ENCODE results near the gene KCNJ11. TPM values are rescaled to one million over a fixed set of nuclear protein-coding genes. Genes with fewer than 3 reads are reported as not detected.
A peak's percentile ranks its signal among the peaks of the same experiment; 100 is the strongest.

The KCNJ11 gene
- total RNA-seq, 4 donors from 2014 or later, result 1.7 to 5.1 (median 2.4) TPM

DNA sequence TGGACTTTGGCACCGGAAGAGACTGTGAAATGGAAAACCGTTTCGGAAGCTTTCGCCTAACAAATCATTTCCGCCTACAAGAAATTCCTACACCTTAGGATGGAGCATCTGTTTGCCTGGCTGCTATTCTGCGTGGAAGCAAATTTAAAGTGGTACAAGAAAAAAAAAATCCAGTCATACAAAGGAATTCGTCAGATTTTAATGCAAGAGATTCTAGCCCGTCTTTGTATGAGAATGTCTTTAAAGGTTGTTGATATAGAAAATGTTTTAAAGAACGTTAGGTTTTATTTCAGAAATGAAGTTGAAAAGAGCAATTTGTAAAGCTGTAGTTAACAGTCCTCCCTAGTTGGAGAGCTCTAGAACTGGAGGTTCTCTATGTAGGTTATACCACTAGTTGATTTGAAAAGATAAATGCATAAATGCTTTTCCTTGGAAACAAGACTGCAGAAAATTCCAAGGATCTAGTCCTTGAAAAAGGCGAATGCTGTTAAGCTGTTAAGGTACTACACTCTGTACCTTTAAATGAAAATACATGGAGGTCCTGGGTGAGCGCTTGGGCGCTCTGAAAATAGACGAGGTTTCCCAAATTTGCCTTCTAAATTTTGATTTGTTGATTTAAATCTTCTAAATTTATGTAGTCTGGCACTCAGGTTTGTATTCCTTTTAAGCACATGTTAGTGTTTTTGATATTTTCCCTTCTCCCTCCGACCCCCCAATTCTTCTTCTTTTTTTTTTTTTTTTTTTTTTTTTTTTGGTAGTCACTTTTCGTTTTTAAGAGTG lies 34.4 kb downstream of the KCNJ11 start:
- Histone ChIP-seq H3K4me3 (peak overlapping the region; percentile 72), H3K9me3 (no peaks in the 10 kb centered on the region), H3K4me1 (peaks cover 24% of the 10 kb centered on the region), H3K36me3 (no peaks in the 10 kb centered on the region), H3K27ac (peak overlapping the region; percentile 68), H3K27me3 (no peaks in the 10 kb centered on the region)
- 10% methylated on average over 15 of the region's 15 CpGs for WGBS
- no peak for TF ChIP-seq EP300 (IDR thresholded peaks at IDR 0.05)
- no peak for TF ChIP-seq POLR2A (IDR thresholded peaks at IDR 0.05)
- no peak for TF ChIP-seq CTCF (IDR thresholded peaks at IDR 0.05)
- TF ChIP-seq POLR2AphosphoS5 (IDR thresholded peaks at IDR 0.05), result no peak
- DNase-seq (ENCODE audit: low spot score in 2 of 2), result no peak

DNA sequence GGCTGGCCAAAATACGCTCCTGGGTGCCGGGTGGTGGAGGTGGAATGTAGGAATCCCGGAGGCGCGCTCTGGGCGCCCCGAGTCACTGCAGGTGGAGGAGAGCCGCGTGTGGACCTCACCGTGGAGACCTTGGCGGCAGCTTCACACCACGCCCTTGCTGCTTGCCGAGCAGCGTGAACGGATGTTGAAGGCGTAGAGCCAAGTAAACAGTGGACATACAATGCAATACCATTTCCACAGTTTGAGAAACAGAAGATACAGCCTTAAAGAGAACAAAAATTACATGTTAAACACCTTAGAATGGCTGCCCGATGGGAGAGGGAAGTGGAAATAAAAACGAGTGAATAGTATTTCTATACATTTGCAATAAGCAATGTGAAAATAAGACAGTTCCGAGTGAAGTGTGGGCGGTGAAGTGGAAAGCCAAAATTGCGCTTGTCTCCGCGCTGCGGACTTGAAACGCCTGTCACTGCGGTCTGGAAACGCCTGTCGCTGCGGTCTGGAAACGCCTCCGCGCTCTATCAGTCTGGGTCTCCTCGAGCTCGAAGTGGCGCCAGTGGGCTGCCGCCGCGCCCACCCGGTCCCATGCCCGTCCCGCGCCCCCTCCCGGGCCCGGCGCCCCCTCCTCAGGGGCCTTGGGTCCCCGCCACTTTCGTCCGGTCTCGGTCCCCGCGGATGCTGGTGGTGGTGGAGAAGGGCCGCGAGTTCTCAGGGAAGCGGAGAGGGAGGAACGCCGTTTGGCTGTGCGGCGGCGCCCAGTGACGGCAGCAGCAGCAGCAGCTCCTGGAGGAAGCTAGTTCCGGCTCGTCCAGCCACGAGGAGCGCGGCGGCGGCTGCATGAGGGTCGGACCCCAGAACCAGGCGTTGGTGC lies 35.3 kb downstream of the KCNJ11 start:
- 1% methylated on average over 69 of the region's 69 CpGs for WGBS
- Histone ChIP-seq H3K9me3 (no peaks in the 10 kb centered on the region), H3K36me3 (no peaks in the 10 kb centered on the region), H3K4me3 (peak overlapping the region; percentile 72), H3K27me3 (no peaks in the 10 kb centered on the region), H3K4me1 (peaks cover 24% of the 10 kb centered on the region), H3K27ac (peak overlapping the region; percentile 68)
- DNase-seq (ENCODE audit: low spot score in 2 of 2), result peak; percentile 75 to 85
- TF ChIP-seq POLR2A (IDR thresholded peaks at IDR 0.05), result no peak
- no peak for TF ChIP-seq CTCF (IDR thresholded peaks at IDR 0.05)
- TF ChIP-seq EP300 (IDR thresholded peaks at IDR 0.05), result no peak
- no peak for TF ChIP-seq POLR2AphosphoS5 (IDR thresholded peaks at IDR 0.05)

DNA sequence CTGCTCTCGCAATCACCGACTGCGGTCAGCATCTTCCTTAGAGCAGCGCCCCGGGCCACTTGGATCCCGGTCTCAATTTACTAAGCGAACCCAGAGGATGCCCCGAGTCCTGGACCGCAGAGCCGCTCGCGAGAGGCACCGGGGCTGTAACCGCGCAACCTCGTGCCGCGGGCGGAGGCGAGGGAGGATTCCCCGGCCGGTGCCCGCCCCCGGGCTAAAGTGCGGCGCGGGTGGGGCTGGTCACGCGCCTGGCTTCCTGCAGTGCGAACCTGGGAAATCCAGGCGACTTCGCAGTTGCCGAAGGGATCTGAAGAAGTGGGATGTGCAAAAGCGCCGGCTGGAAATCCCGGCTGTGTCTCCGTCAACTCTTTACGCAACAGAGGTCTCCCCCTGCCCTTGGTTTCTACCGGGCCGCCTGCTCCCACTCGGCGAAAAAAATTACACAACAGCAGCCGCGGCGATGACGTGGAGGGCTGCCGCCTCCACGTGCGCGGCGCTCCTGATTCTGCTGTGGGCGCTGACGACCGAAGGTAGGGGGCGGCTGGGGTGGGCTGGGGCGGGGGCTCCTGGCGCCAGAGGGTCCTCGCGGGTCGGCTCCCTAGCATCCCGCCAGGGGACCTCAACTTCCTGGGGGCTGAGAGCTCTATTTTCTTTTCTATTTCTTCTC lies 36.8 kb downstream of the KCNJ11 start, which contains the start of gene NCR3LG1:
Gene NCR3LG1, plus strand, starts transcription at position 291 of the 667 bp plus-strand sequence. Its CDS starts 170 bp downstream, at position 461.
- DNase-seq (ENCODE audit: low spot score in 2 of 2), result peak; percentile 78 to 83
- H3K9me3 ChIP-seq, result no peaks in the 10 kb centered on the region
- no peak for TF ChIP-seq POLR2AphosphoS5 (IDR thresholded peaks at IDR 0.05)
- TF ChIP-seq POLR2A (IDR thresholded peaks at IDR 0.05), result no peak
- TF ChIP-seq EP300 (IDR thresholded peaks at IDR 0.05), result no peak
- no peak for TF ChIP-seq CTCF (IDR thresholded peaks at IDR 0.05)
- H3K4me1 ChIP-seq, result peaks cover 24% of the 10 kb centered on the region
- H3K36me3 ChIP-seq, result no peaks in the 10 kb centered on the region
- under 1% methylated on average over 34 of the region's 61 CpGs for WGBS
- peak within 1 kb of the TSS; percentile 26 for H3K27ac ChIP-seq
- peak within 1 kb of the TSS; percentile 72 for H3K4me3 ChIP-seq
- H3K27me3 ChIP-seq, result no peaks in the 10 kb centered on the region

- Histone ChIP-seq H3K27ac (no peak overlapping the region), H3K4me3 (peak overlapping the region; percentile 72), H3K36me3 (no peaks in the 10 kb centered on the region), H3K27me3 (no peaks in the 10 kb centered on the region), H3K9me3 (no peaks in the 10 kb centered on the region), H3K4me1 (peaks cover 24% of the 10 kb centered on the region)
- TF ChIP-seq CTCF (IDR thresholded peaks at IDR 0.05) (no peak), EP300 (IDR thresholded peaks at IDR 0.05) (no peak), POLR2A (IDR thresholded peaks at IDR 0.05) (no peak), POLR2AphosphoS5 (IDR thresholded peaks at IDR 0.05) (no peak)
- WGBS, result 31% methylated on average over 12 of the region's 12 CpGs
- DNase-seq (ENCODE audit: low spot score in 2 of 2), result no peak
Observed at GRCh38 chr11:17351172-17351509, 37.3 kb downstream of the KCNJ11 start.

All from suprapubic skin (tissue), 4 donors.